GM12874 (cell line): Measurements from ENCODE around the gene CHN1.

Source experiments
- CTCF ChIP-seq: IDR thresholded peaks from 2 replicates; pipeline ENCODE4 v1.5.1; 2011; ENCODE audit warnings: low read depth, mild to moderate bottlenecking, control low read depth, low read length, moderate library complexity; ENCODE audit not compliant: insufficient read depth

The CHN1 gene

GRCh38 chr2:175010848-175011254 is 5.7 kb upstream of the CHN1 start:
- no peak for TF ChIP-seq CTCF

- no peak for TF ChIP-seq CTCF
Observed at GRCh38 chr2:175009917-175010621, 4.9 kb upstream of the CHN1 start.

- no peak for TF ChIP-seq CTCF
Observed at GRCh38 chr2:175008801-175009495, 3.8 kb upstream of the CHN1 start.

- TF ChIP-seq CTCF, result no peak
Observed at GRCh38 chr2:175008009-175008408, 2.8 kb upstream of the CHN1 start.

- no peak for TF ChIP-seq CTCF
Observed at GRCh38 chr2:175007510-175007909, 2.3 kb upstream of the CHN1 start.

- no peak for TF ChIP-seq CTCF
Observed at GRCh38 chr2:175006281-175006680, 1.1 kb upstream of the CHN1 start.

GRCh38 chr2:175005733-175006264 is 618 bp upstream of the CHN1 start:
- no peak for TF ChIP-seq CTCF
